AG10803 (cell line): ENCODE results near the gene PRLH.

Experiments used
- DNase-seq: peaks from one replicate; pipeline ENCODE4 v3.0.0; 2010; ENCODE audit warnings: low read depth
- H3K4me3 ChIP-seq: 2 replicates; pipeline ENCODE4 v1.5.1; 2011; ENCODE audit warnings: mild to moderate bottlenecking, low read length, control low read depth
- TF ChIP-seq, protein P1 (sequence below): conservative IDR thresholded peaks from 2 replicates; pipeline ENCODE4 v1.5.1; 2011; ENCODE audit warnings: mild to moderate bottlenecking, low read length, control low read depth, inconsistent platforms

Gene PRLH

DNA sequence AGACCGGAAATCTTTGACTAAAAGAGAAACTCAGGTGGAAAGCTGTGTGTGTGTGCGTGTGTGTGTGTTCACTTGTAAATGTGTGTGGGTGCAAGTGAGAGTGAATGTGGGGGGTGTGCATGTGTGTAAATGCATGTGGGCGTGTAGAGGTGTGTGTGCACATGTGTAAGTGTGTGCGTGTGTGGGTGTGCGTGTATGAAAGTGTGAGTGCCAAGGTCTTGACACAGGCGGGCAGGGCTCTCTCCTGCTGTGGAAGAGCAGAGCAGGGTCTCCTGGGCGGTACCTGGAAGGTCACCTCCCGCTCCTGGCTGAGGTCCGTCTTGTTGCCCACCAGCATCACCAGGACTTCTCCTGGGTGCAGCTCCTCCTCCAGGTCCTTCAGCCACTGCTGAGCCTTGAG, 10.6 kb downstream of the PRLH start:
- TF ChIP-seq, protein P1, sequence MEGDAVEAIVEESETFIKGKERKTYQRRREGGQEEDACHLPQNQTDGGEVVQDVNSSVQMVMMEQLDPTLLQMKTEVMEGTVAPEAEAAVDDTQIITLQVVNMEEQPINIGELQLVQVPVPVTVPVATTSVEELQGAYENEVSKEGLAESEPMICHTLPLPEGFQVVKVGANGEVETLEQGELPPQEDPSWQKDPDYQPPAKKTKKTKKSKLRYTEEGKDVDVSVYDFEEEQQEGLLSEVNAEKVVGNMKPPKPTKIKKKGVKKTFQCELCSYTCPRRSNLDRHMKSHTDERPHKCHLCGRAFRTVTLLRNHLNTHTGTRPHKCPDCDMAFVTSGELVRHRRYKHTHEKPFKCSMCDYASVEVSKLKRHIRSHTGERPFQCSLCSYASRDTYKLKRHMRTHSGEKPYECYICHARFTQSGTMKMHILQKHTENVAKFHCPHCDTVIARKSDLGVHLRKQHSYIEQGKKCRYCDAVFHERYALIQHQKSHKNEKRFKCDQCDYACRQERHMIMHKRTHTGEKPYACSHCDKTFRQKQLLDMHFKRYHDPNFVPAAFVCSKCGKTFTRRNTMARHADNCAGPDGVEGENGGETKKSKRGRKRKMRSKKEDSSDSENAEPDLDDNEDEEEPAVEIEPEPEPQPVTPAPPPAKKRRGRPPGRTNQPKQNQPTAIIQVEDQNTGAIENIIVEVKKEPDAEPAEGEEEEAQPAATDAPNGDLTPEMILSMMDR = no peak
- DNase-seq = no peak
- no peak overlapping the region for H3K4me3 ChIP-seq

DNA sequence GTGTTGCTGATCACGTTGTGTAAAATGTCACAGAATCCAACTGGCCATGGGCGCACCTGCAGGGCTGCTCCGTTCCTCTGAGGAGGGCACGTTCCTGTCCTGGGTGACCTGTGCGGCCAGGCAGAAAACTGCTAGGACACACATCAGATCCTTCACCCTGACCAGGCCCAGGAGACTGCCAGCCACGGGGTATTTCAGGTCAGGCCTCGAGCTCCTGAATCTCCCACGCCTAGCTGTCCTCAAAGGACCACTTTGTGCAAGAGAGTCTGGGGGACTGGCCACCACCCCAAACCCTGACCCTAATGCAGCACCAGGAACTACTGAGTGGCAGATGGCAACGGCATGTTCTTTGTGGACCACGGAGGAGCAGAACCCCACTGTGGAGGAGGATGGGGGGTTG, 11.1 kb downstream of the PRLH start:
- TF ChIP-seq, protein P1 = no peak

DNA sequence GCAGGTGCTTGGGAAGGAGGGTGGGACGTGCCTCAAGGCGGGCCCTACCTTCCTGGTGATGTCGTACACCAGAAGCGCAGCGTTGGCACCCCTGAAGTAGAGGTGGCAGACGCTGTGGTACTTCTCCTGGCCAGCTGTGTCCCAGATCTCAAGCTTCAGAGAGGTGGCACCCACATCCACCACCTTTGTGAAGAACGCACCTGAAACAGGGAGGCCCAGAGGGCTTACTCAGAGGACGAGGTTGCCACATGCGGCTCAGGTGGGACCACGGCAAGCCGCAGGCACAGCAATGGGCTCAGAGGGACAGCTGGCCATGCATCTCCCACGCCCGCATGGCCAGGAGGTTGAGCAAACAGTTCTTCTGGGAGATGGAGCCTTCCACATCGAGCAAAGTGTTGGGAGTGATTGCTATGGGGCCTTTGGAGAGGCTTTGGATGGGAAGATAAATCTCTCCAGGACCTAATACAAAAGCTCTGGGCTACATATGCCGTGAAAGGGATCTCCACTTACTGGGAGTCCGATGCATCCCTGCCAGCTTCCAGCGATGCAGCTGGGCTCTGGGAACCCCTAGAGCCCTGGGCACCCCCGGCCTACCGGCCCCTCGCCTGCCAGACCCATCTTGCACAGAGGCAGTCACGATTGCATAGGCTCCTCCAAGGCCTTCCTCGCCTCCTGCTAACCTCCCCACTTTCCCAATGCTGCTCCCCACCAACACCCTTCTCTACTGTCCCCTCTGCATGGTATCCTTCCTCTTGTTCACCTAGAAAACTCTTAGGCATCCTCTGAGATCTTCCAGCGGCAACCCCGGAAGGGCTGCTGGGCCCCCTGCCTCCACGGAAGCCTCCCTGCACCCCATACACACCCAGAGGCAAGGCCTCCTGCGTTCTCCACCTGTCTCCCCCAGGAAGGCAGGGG, 11.8 kb downstream of the PRLH start:
- TF ChIP-seq, protein P1 = no peak

More for the DNA sequence above, 11.1 kb downstream of the PRLH start:
- no peak overlapping the region for H3K4me3 ChIP-seq
- DNase-seq = no peak

DNA sequence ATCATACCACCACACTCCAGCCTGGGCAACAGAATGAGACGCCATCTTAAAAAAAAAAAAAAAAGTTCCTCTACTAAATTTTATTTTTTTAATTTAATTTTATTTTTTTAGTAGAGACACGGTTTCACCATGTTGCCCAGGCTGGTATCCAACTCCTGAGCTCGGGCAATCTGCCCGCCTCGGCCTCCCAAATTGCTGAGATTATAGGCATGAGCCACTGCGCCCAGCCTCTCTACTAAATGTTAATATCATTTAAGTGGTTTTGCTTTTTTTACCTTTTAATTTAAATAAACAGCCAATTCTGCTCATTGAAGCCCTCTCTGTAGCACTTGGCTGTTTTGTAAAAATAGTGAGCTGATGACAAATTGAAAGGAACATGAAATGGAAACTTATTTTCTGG, 15.0 kb downstream of the PRLH start:
- no peak overlapping the region for H3K4me3 ChIP-seq
- no peak for DNase-seq
- TF ChIP-seq, protein P1 = no peak

More for the DNA sequence above, 11.8 kb downstream of the PRLH start:
- no peak overlapping the region for H3K4me3 ChIP-seq
- no peak for DNase-seq

DNA sequence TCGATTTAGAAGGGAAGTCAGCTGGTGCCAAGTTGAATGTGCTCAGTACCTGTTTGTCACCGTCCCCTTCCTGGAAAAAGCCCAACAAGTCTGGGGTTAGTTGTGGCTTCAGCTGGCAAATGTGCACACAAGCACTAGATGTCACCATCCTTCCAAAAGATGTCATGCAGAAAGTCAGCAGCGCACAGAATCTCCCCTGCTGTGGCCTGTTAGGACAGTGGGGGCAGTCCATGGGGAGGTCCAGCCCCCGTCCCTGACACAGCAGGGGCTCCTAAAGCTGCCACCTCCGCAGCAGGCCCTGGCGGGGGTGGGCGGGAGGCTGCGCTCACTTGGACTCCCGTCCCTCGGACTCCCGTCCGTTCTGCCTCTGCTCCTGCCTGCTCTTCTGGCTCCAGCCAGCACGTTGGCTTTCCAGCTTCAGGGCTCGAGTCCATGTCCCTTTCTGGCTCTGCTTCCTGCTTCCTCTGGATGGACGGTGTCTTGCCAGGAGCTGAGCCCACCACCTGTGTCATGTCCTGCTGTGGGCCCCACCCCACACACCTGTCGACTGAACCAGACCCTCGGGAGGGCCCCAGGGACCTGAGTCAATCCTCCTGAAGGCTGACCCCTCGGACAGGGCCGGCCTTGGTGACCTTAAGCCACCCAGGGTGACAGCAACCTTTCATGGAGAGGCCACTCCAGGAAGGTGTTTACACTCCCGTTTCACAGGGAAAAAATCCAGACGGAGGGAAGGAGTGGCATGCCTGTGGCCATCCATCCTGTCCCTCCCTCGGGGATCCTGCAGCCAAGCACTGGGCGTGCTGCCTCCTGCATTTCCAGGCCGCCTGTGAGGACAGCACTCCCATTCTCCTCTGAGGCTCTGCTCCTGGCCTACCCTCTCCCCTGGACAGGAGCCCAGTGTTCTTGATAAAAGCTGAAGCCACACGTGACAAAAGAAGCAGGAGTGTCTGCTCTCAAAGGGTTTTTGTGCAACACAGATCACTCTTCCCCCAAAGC, 15.7 kb downstream of the PRLH start:
- peak; percentile 72 for DNase-seq
- H3K4me3 ChIP-seq = peak overlapping the region; percentile 34
- TF ChIP-seq, protein P1 = peak; percentile 62

DNA sequence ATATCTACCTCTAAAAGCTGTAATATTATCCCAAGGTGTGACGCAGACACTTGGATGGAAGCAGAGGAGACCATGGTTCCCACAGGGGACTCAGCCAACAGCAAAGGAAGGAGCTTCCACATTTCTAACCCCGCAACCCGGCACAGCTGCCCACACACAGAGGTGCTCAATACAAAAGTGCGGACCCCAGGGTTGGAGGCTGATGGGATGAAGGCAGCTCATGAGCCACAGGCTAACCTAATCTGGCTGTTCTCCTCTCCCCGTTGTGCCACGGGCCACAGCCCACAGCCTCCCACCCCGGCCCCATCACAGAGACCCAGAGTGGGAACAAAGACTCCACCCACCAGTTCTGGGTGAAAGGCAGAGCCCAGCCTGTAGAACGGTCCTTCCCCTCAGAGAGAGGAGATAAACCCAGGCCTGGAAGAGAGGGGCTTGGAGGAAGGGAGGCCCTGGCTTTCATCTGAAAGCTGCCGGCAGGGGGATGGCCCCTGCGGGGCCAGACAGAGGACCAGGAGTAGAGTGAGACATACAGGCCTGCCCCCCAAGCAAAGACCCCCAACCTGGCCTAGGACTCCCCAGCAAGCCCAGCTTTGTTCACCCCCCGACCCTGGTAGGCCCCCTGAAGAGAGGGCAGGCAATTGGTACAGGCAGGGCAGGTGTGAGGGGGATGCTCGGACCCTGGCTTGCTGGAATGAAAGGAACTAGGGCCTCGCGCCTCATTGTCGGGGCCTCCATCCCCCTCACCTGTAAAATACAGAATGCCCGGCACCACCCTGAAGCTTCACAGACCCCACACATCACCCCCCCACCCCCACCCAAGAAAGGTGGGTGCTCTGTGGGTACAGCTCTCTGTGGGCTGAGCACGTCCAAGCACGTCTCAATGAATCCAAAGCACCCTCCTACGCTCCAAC, 17.3 kb downstream of the PRLH start:
- TF ChIP-seq, protein P1 = no peak
- H3K4me3 ChIP-seq = no peak overlapping the region
- no peak for DNase-seq
